ENCODE measurements around the gene GREB1L. TPM values are rescaled to one million over a fixed set of nuclear protein-coding genes. Genes with fewer than 3 reads are reported as not detected.

The GREB1L gene
- polyA plus RNA-seq, 1 experiment = 2.7 TPM

GRCh38 chr18:21451851-21452250, 209.8 kb downstream of the GREB1L start:
- no peak for DNase-seq (ENCODE audit: low read depth)
- Histone ChIP-seq H3K4me3 (ENCODE audit: low read depth, low read length) (no peak overlapping the region), H3K27me3 (ENCODE audit: control insufficient read depth, insufficient read depth, low read length) (no peaks in the 10 kb centered on the region), H3K36me3 (ENCODE audit: control insufficient read depth, insufficient read depth, low read length) (no peaks in the 10 kb centered on the region)
- ChIA-PET POLR2A (interaction anchor here (0.7 kb wide), 1 partner anchor 1014 kb away, joined by 7 read pairs; no protein-coding TSS in a partner anchor), CTCF (interaction anchor here (0.9 to 1.5 kb wide), 4 partner anchors 9 to 260 kb away, joined by 3 to 6 read pairs (median 6); no protein-coding TSS in a partner anchor)
- TF ChIP-seq, protein P1, sequence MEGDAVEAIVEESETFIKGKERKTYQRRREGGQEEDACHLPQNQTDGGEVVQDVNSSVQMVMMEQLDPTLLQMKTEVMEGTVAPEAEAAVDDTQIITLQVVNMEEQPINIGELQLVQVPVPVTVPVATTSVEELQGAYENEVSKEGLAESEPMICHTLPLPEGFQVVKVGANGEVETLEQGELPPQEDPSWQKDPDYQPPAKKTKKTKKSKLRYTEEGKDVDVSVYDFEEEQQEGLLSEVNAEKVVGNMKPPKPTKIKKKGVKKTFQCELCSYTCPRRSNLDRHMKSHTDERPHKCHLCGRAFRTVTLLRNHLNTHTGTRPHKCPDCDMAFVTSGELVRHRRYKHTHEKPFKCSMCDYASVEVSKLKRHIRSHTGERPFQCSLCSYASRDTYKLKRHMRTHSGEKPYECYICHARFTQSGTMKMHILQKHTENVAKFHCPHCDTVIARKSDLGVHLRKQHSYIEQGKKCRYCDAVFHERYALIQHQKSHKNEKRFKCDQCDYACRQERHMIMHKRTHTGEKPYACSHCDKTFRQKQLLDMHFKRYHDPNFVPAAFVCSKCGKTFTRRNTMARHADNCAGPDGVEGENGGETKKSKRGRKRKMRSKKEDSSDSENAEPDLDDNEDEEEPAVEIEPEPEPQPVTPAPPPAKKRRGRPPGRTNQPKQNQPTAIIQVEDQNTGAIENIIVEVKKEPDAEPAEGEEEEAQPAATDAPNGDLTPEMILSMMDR (IDR thresholded peaks at IDR 0.05; ENCODE audit: insufficient read depth, low read depth, low read length) = no peak

DNA sequence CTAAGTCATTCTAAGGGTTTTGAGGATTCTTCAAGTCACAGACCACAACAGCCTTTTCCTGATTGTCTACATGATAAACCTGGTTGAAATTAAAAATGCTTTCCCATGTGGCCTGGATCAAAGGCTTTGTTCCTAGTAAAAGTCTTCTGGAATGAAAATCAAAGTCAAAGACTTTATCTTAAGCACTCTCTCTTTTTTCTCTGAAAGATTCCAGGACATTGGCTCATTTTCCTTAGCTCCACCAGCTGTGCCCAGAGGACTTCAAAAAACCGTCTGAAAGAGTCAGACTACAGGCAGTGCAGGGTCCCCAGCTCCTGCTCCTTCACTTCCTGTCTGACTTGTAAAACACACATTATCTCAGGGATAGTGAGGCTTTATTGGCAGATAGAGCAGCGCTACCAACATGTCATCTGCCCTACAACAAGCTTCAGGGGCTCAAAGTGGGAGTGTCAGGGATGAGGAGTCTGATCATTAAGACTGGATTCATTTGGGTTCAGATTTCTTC, 210.3 kb downstream of the GREB1L start:
- CTCF ChIA-PET = interaction anchor here (1.1 to 1.5 kb wide), 5 partner anchors 10 to 260 kb away, joined by 3 to 6 read pairs (median 4); partner anchors contain the start of gene ESCO1
- Histone ChIP-seq H3K27me3 (ENCODE audit: control insufficient read depth, insufficient read depth, low read length) (no peaks in the 10 kb centered on the region), H3K4me3 (ENCODE audit: low read depth, low read length) (no peak overlapping the region), H3K36me3 (ENCODE audit: control insufficient read depth, insufficient read depth, low read length) (no peaks in the 10 kb centered on the region)
- DNase-seq (ENCODE audit: low read depth) = no peak
- POLR2A ChIA-PET = no interaction called here
- TF ChIP-seq, protein P1 (IDR thresholded peaks at IDR 0.05; ENCODE audit: insufficient read depth, low read depth, low read length) = no peak

- ChIA-PET POLR2A (no interaction called here), CTCF (interaction anchor here (0.6 to 1.5 kb wide), 8 partner anchors 8 to 261 kb away, joined by 3 to 6 read pairs (median 4); partner anchors contain the start of gene ESCO1)
- no peaks in the 10 kb centered on the region for H3K27me3 ChIP-seq (ENCODE audit: control insufficient read depth, insufficient read depth, low read length)
Measured at GRCh38 chr18:21452796-21453510, 210.9 kb downstream of the GREB1L start.

GRCh38 chr18:21453511-21453901, 211.5 kb downstream of the GREB1L start:
- CTCF ChIA-PET = interaction anchor here (0.5 to 1.5 kb wide), 5 partner anchors 9 to 261 kb away, joined by 3 to 5 read pairs (median 3); partner anchors contain the start of gene ESCO1
- POLR2A ChIA-PET = no interaction called here
- no peak for DNase-seq (ENCODE audit: low read depth)

More at GRCh38 chr18:21452796-21453510, 210.9 kb downstream of the GREB1L start:
- DNase-seq (ENCODE audit: low read depth) = peak; percentile 65
- Histone ChIP-seq H3K4me3 (ENCODE audit: low read depth, low read length) (no peak overlapping the region), H3K36me3 (ENCODE audit: control insufficient read depth, insufficient read depth, low read length) (no peaks in the 10 kb centered on the region)
- TF ChIP-seq, protein P1 (IDR thresholded peaks at IDR 0.05; ENCODE audit: insufficient read depth, low read depth, low read length) = 0 out of 2 replicates have a peak, but pooled peaks have one; percentile 4

GRCh38 chr18:21454725-21455124, 212.7 kb downstream of the GREB1L start:
- CTCF ChIA-PET = interaction anchor here (0.6 kb wide), 1 partner anchor 37 kb away, joined by 3 read pairs; no protein-coding TSS in a partner anchor
- DNase-seq (ENCODE audit: low read depth) = no peak
- H3K27me3 ChIP-seq (ENCODE audit: control insufficient read depth, insufficient read depth, low read length) = no peaks in the 10 kb centered on the region
- no peaks in the 10 kb centered on the region for H3K36me3 ChIP-seq (ENCODE audit: control insufficient read depth, insufficient read depth, low read length)
- POLR2A ChIA-PET = no interaction called here
- no peak overlapping the region for H3K4me3 ChIP-seq (ENCODE audit: low read depth, low read length)
- TF ChIP-seq, protein P1 (IDR thresholded peaks at IDR 0.05; ENCODE audit: insufficient read depth, low read depth, low read length) = no peak

More at GRCh38 chr18:21453511-21453901, 211.5 kb downstream of the GREB1L start:
- Histone ChIP-seq H3K36me3 (ENCODE audit: control insufficient read depth, insufficient read depth, low read length) (no peaks in the 10 kb centered on the region), H3K27me3 (ENCODE audit: control insufficient read depth, insufficient read depth, low read length) (no peaks in the 10 kb centered on the region), H3K4me3 (ENCODE audit: low read depth, low read length) (no peak overlapping the region)
- TF ChIP-seq, protein P1 (IDR thresholded peaks at IDR 0.05; ENCODE audit: insufficient read depth, low read depth, low read length) = no peak
